ENCODE data around the gene METTL25B. TPM values are rescaled to one million over a fixed set of nuclear protein-coding genes. Genes with fewer than 3 reads are reported as not detected.
A peak's percentile ranks its signal among the peaks of the same experiment; 100 is the strongest.

METTL25B gene
- total and polyA plus RNA-seq, 2 experiments from 2014 or later = 18.3 to 21.1 TPM

DNA sequence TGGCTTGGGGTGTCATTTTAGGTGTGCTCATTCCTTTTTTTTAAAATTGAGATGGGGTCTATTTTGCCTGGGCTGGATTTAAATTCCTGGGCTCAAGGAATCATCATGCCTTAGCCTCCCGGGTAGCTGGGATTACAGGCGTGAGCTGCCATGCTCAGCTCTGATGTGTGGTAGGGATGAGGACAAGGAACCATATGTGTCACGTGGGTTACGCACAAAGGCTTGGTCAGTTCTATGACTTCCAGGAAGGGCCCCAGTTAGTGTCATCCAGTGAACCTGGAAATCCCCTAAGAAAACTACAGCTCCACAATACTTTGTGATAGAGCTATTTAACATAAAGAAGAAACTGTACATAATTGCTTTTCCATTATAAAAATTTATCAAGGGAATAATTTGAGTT, 6.7 kb upstream of the METTL25B start (continued):
- TF ChIP-seq ZNF331 (CRISPR knock-in tag; IDR thresholded peaks at IDR 0.05; ENCODE audit: low read depth) (no peak), JUNB (IDR thresholded peaks at IDR 0.05; ENCODE audit: unreplicated experiment) (no peak), NANOG (IDR thresholded peaks at IDR 0.05; ENCODE audit: borderline replicate concordance) (no peak), CREB1 (CRISPR knock-in tag; IDR thresholded peaks at IDR 0.05; ENCODE audit: low read depth) (no peak)
- TF ChIP-seq, protein P1, sequence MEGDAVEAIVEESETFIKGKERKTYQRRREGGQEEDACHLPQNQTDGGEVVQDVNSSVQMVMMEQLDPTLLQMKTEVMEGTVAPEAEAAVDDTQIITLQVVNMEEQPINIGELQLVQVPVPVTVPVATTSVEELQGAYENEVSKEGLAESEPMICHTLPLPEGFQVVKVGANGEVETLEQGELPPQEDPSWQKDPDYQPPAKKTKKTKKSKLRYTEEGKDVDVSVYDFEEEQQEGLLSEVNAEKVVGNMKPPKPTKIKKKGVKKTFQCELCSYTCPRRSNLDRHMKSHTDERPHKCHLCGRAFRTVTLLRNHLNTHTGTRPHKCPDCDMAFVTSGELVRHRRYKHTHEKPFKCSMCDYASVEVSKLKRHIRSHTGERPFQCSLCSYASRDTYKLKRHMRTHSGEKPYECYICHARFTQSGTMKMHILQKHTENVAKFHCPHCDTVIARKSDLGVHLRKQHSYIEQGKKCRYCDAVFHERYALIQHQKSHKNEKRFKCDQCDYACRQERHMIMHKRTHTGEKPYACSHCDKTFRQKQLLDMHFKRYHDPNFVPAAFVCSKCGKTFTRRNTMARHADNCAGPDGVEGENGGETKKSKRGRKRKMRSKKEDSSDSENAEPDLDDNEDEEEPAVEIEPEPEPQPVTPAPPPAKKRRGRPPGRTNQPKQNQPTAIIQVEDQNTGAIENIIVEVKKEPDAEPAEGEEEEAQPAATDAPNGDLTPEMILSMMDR (conservative IDR thresholded peaks at IDR 0.05; ENCODE audit: low read depth in 2 of 2) = no peak

DNA sequence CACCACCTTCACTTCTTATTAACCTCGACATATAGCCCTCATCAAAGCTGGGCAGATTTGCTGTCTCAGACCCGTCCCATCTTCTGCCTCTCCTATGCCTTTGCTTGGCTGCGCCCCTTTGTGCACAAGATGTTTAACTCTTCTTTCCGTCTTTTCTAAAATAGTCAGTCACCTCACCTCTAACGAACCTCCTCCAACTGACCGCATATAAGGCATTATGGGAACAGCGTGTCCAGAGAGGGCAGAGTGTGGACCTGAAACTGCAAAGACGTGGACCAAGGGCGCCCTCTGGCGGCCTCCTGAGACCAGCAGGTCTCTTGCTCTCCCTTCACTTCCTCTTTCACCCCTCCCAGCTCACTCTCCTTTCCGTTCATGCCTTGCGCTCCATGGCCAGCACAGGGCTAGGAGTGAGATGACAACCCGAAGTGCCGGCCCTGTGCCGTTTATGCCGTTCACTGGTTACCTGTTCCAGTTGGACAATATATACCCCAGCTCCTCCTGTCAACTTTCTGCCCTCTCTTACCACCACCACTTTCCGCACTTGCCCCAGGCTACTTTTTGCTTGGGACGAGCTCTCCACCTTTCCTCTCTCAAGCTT, 2.5 kb upstream of the METTL25B start:
- peaks cover 7% of the 10 kb centered on the region for H3K27me3 Mint-ChIP-seq (ENCODE audit: insufficient read depth, low read depth, poor library complexity)
- peaks cover 45% of the 10 kb centered on the region for H4K20me1 ChIP-seq (replicated peaks; ENCODE audit: insufficient read depth)
- no peak overlapping the region for H3K27ac Mint-ChIP-seq
- no peaks in the 10 kb centered on the region for H3K9me2 ChIP-seq (ENCODE audit: insufficient read depth)
- TF ChIP-seq, protein P1 (conservative IDR thresholded peaks at IDR 0.05; ENCODE audit: low read depth in 2 of 2) = peak; percentile 94 to 98
- TF ChIP-seq JUNB (IDR thresholded peaks at IDR 0.05; ENCODE audit: unreplicated experiment) = no peak
- H3K4me1 Mint-ChIP-seq = peaks cover 13% of the 10 kb centered on the region
- no peaks in the 10 kb centered on the region for H3K9me3 Mint-ChIP-seq
- DNase-seq (ENCODE audit: low spot score) (peak; percentile 96), ATAC-seq (peak; percentile 70)
- no peaks in the 10 kb centered on the region for H3K27me3 ChIP-seq (ENCODE audit: insufficient read depth)
- no peak overlapping the region for H2AFZ ChIP-seq
- H3K27ac ChIP-seq (ENCODE audit: low read depth) = peak overlapping the region; percentile 81; the same call in 1 of the 2 replicates
- H3F3A ChIP-seq (replicated peaks; ENCODE audit: low read depth) = peaks cover 42% of the 10 kb centered on the region
- H3K4me1 ChIP-seq (ENCODE audit: insufficient read depth) = peaks cover 28% of the 10 kb centered on the region
- H3K79me2 ChIP-seq (replicated peaks; ENCODE audit: insufficient read depth) = peaks cover 74% of the 10 kb centered on the region
- H3K36me3 Mint-ChIP-seq (ENCODE audit: low read depth) = peaks cover 36% of the 10 kb centered on the region
- peak overlapping the region; percentile 96 for H3K4me3 ChIP-seq
- H3K36me3 ChIP-seq (ENCODE audit: insufficient read depth) = peaks cover 23% of the 10 kb centered on the region
- H3K4me2 ChIP-seq = peak overlapping the region; percentile 95
- H3K4me3 Mint-ChIP-seq = no peak overlapping the region

DNA sequence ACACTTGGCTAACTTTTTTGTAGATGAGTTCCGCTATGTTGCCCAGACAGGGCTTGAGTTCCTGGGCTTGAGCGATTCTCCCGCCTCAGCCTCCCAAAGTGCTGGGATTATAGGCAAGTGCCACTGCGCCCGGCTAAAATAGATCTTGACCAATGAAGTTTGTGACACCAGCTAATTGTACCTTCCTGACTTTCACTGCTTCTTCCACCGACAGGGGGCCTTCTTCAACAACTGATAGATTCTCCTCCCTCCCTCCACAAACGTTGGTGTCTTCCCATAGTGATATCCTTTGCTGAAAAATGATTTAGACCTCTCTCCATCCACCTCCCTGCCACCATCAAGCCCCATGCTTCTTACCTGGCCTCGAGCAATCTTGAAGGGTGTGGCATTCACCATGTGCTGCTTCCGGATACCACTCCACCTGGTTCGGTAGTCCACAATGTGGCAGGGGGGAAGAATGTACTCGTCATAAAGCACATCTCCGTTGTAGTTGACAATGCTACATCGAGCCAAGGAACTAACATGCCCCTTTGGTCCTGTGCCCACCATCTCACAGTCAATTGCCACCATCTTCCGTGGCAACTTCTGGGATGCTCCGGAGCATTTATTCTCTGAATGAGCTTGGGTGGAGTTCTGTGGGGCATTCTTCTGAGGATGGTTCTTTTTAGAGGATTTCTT, 1.6 kb upstream of the METTL25B start:
- DNase-seq (ENCODE audit: low spot score) (peak; percentile 88), ATAC-seq (peak; percentile 16)
- H3K4me1 ChIP-seq (ENCODE audit: insufficient read depth) = peaks cover 28% of the 10 kb centered on the region
- H2AFZ ChIP-seq = no peak overlapping the region
- Mint-ChIP-seq H3K27me3 (ENCODE audit: insufficient read depth, low read depth, poor library complexity) (peaks cover 6% of the 10 kb centered on the region), H3K4me1 (peaks cover 13% of the 10 kb centered on the region), H3K4me3 (no peak overlapping the region), H3K27ac (no peak overlapping the region), H3K36me3 (ENCODE audit: low read depth) (peaks cover 27% of the 10 kb centered on the region), H3K9me3 (no peaks in the 10 kb centered on the region)
- H3K27ac ChIP-seq (ENCODE audit: low read depth) = 0 out of 2 replicates have a peak overlapping the region, but pooled peaks have one; percentile 81
- H3K9me2 ChIP-seq (ENCODE audit: insufficient read depth) = no peaks in the 10 kb centered on the region
- peaks cover 37% of the 10 kb centered on the region for H3F3A ChIP-seq (replicated peaks; ENCODE audit: low read depth)
- peaks cover 45% of the 10 kb centered on the region for H4K20me1 ChIP-seq (replicated peaks; ENCODE audit: insufficient read depth)
- H3K4me3 ChIP-seq = peak overlapping the region; percentile 96
- peaks cover 20% of the 10 kb centered on the region for H3K36me3 ChIP-seq (ENCODE audit: insufficient read depth)
- TF ChIP-seq, protein P1 (conservative IDR thresholded peaks at IDR 0.05; ENCODE audit: low read depth in 2 of 2) = peak; percentile 70 to 81
- TF ChIP-seq STAT1 (IDR thresholded peaks at IDR 0.05; ENCODE audit: unreplicated experiment) = no peak
- peaks cover 74% of the 10 kb centered on the region for H3K79me2 ChIP-seq (replicated peaks; ENCODE audit: insufficient read depth)
- peak overlapping the region; percentile 95 for H3K4me2 ChIP-seq
- H3K27me3 ChIP-seq (ENCODE audit: insufficient read depth) = no peaks in the 10 kb centered on the region

Measured in GM23338 (cell line).